HG02623 (cell line): ENCODE data around the gene COBLL1.
A peak's percentile ranks its signal among the peaks of the same experiment; 100 is the strongest.

ENCODE experiments used
- ATAC-seq: cut with Tn5 transposase; IDR thresholded peaks from one replicate; pipeline ENCODE4 v1.9.1; 2021; ENCODE audit warnings: moderate library complexity; ENCODE audit not compliant: unreplicated experiment

The COBLL1 gene

GRCh38 chr2:164760179-164760578 lies 81.4 kb downstream of the COBLL1 start:
- no peak for ATAC-seq

GRCh38 chr2:164757934-164758695 lies 83.5 kb downstream of the COBLL1 start:
- no peak for ATAC-seq

GRCh38 chr2:164756773-164757172 lies 84.8 kb downstream of the COBLL1 start:
- no peak for ATAC-seq

- ATAC-seq = no peak
These were observed 85.7 kb downstream of the COBLL1 start for GRCh38 chr2:164755952-164756351.

GRCh38 chr2:164754157-164755093 lies 87.2 kb downstream of the COBLL1 start:
- no peak for ATAC-seq

GRCh38 chr2:164752956-164753355 lies 88.7 kb downstream of the COBLL1 start:
- ATAC-seq = no peak

GRCh38 chr2:164747783-164748433 lies 93.7 kb downstream of the COBLL1 start:
- no peak for ATAC-seq

- ATAC-seq = no peak
These were observed 94.5 kb downstream of the COBLL1 start for GRCh38 chr2:164747140-164747539.

GRCh38 chr2:164746713-164747112 lies 94.9 kb downstream of the COBLL1 start:
- ATAC-seq = no peak

- no peak for ATAC-seq
These were observed 96.4 kb downstream of the COBLL1 start for GRCh38 chr2:164745012-164745797.

GRCh38 chr2:164742738-164743317 lies 98.8 kb downstream of the COBLL1 start:
- ATAC-seq = no peak

- no peak for ATAC-seq
These were observed 101.7 kb downstream of the COBLL1 start for GRCh38 chr2:164739966-164740365.

GRCh38 chr2:164737612-164738081 lies 104.0 kb downstream of the COBLL1 start:
- peak; percentile 80 for ATAC-seq

- ATAC-seq = no peak
These were observed 106.2 kb downstream of the COBLL1 start for GRCh38 chr2:164735309-164735919.

GRCh38 chr2:164734196-164734595 lies 107.4 kb downstream of the COBLL1 start:
- no peak for ATAC-seq

GRCh38 chr2:164725542-164725941 lies 116.1 kb downstream of the COBLL1 start:
- ATAC-seq = no peak

- no peak for ATAC-seq
These were observed 118.8 kb downstream of the COBLL1 start for GRCh38 chr2:164722616-164723338.

GRCh38 chr2:164721430-164721829 lies 120.2 kb downstream of the COBLL1 start:
- ATAC-seq = no peak
